Urothelium cell line (cell line): ENCODE results near the gene DNAJC17.

Experiments
- DNase-seq: peaks from one replicate; pipeline ENCODE4 v3.0.0; 2011; ENCODE audit warnings: low spot score, mixed read lengths
- FAIRE-seq: peaks from 2 replicates; lab custom pipeline; 2011; peaks lifted over from hg19 to GRCh38; lab: Jason Lieb, UNC

Gene DNAJC17

DNA sequence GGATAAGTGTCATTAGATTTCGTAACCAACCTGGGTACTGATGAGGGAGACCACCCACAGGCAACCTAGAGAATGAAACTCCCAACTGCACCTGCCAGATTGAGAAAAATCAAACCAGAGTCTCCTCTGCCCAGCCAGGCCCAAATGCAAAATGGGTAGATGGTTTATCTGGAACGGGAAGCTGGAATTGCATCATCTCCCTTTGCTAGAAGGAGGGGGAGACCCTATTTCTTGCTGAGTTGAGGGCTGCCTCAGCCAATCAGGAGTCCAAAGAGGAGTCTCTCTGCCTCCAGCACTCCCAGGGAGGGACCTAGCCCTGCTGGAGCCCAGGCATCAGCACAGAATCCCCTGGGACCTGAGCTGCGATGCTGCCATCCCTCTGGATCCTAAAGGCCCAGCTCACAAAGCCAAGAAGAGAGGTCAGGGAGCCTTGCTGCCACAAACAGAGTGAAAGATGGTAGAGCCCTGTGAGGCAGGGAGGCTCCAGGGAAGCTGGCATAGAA is 60.3 kb downstream of the DNAJC17 start:
- FAIRE-seq = no peak
- DNase-seq = no peak

DNA sequence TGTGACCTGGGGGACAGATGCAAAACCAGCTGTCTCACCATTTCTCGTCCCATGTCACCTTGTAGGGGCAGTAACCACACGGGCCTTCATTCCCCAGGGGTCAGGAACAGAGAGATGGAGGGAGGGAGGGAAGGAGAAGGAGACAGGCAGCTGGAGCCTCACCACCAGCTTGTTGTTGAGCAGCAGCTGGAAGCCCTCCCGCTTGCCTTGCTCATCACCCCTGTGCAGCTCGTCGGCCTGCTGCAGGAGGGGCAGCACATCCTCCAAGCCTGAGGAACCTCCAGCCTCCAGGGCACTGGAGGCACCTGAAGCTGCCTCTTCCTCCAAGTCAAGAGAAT is 62.5 kb downstream of the DNAJC17 start:
- no peak for DNase-seq
- no peak for FAIRE-seq

DNA sequence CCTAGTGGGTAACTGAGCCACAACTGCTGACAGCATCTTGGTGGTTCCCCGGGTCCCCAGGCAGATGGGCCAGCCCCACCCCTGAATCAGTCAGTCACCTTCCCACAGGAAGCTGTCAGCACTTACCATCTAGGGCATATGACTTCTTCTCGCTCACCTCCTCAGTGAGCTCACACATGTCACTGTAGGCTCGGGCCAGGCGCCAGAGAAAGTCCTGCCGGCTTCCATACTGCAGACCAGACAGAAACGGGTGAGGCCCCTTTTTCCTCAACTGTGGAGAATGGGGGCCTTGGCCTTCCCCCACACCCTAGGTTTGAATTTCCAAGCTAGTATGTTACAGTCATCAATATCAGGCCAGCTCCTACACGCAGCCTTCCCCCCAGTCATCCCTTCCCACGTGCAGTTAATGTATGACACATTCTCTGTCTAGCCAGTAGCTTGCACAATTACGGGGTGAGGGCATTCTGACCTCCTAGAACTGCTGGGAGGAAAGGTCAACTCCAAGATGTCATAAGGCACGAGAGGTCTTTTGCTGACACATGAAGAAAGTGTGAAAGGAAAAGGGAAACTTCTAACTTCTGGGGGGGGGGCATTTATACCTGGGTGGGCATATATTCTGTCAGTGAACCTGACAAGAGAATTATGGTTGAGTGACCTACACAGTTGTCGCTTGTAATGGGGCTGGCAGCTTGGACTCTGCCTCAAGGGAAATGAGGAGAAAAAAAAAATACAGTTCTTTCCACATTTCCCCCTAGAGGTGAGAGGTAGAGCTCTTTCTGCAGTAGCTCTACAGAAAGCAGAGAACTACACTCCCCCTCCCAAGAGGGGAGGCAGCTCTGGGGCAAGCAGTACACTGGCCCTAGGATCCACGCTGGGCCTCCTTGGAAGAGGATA is 63.1 kb downstream of the DNAJC17 start:
- FAIRE-seq = no peak
- DNase-seq = no peak

DNA sequence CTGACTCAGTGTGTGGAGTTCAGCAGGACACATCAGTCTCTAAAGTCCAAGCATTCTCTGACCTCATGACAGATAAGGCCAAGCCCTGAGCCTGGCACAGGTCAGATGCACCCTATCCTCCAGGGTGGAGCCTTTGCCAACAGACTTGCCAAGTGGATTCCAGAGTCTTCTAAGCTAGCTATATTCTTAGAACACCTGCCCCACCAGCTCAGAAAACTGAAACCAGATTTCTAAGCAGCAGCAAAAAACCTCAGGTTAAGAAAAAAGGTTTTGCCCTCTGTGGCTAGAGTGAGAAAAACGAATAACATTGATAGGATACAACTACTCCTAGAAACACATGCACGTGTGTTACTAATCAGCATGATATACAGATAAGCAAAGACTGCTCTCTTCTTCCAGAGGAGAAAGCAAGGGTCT is 63.8 kb downstream of the DNAJC17 start:
- DNase-seq = no peak
- no peak for FAIRE-seq

DNA sequence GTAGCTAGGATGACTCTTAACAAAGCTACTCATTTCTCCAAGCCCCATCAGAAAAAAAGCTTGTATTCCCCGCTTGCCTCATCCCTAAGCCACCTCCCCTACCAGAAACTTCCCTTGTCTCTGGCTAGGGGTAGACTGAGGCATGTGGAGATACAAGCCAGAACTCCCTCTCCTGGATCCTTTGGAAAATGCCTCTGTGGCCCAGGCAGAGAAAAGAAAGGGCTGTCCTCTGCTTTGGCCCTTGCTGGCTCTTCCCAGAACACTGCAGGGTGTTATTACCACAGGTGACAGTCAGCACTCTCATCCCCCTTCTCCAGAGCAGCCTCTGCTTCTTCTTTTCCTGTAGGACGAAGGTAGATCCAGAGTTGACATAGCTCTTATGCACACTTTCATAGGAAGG is 67.4 kb downstream of the DNAJC17 start:
- DNase-seq (no peak), FAIRE-seq (no peak)

DNA sequence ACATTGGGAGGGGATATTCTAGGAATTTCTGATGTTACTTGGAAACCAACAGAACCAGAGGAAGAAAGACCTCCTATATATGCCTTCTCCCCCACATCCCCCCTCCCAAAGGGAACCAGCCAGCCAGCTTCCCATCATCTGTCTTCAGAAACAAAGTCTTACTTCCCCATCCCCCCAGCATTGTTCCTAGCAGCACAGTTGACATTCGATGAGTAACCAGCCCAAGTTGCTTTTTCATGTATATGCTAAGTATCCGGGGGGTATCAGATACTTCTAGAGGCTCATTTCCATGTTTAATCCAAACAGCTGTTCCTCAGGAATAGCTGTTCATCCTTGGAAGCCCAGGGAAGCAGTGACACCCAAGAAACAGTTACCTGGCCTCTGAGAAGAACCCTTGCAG is 68.2 kb downstream of the DNAJC17 start:
- FAIRE-seq (no peak), DNase-seq (no peak)

DNA sequence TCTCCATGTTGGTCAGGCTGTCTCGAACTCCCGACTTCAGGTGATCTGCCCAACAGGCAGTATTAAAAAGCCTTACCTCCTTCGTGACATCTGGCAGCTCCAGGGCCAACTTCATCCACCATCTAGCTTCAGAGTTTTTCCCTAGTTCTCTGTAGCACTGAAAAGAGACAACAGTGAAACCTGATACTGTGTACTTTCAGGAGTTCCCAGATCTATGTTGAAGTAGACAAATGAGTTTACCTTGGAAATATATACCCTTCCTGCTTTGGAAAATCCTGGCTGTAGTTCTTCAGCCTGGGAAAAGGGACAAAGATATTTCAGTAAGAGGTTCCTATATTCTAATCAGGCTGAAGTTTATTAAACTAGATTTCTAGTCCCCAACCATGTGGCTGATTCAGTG is 70.2 kb downstream of the DNAJC17 start:
- no peak for DNase-seq
- FAIRE-seq = no peak

DNA sequence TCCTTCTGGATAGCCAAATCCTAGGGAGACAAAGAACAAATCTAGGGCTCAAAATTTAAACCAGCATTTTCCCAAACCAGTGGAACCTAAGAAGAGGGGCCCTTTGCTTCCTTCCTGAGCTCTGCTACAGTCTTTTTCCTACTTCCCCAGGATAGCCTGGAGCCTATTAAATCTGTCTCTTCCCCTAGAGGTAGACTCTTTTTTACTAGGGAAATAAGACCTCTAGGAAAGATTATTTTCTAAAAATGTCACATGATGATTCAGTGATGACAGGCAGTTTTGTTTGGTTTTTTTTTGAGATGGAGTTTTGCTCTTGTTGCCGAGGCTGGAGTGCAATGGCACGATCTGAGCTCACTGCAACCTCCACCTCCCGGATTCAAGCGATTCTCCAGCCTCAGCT is 70.7 kb downstream of the DNAJC17 start:
- no peak for DNase-seq
- FAIRE-seq = no peak

DNA sequence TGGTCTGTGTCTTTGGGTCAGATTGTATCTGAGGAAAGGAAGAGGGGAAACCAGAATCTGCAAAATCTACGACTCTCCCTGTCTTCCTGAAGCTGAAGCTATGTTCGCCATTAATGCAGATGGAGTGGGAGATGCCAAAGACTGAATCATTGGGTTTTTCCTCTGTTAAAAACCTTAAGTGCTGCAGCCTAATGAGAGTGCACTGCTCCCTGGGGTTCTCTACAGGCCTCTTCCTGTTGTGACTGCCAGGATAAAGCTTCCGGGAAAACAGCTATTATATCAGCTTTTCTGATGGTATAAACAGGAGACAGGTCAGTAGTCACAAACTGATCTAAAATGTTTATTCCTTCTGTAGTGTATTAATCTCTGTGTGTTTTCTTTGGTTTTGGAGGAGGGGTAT is 76.2 kb downstream of the DNAJC17 start:
- FAIRE-seq (no peak), DNase-seq (no peak)

DNA sequence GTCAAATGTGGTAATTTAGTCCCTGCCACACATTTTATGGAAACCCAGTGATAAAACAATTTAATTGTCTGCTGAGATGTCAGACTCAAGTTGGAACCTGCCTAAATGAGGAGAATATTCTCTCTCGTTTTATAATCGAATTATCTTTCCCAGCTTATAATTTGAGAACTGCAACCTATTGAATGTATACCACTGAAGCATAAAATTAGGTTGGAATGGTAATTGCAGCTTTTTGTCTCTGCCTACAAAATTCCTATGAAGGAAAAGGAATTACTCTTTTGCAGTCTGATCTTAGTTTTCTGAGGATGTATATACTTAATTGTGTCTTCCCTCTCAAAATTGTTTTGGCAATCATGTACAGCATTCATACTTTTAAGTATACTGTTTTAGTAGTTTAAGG is 83.4 kb downstream of the DNAJC17 start:
- FAIRE-seq (no peak), DNase-seq (no peak)

DNA sequence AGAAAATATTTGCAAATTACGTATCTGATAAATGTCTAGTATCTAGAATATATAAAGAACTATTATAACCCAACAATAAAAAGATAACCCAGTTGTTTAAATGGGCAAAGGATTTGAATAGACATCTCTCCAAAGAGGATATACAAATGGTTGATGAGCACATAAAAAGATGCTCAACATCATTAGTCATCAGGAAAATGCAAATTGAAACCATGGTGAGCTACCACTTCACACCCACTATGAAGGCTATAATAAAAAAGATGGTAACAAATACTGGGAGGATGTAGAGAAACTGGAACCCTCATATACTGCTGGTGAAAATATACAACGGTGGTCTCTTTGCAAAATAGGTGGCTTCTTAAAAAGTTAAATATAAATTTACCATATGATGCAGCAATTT is 84.3 kb downstream of the DNAJC17 start:
- DNase-seq (no peak), FAIRE-seq (no peak)

DNA sequence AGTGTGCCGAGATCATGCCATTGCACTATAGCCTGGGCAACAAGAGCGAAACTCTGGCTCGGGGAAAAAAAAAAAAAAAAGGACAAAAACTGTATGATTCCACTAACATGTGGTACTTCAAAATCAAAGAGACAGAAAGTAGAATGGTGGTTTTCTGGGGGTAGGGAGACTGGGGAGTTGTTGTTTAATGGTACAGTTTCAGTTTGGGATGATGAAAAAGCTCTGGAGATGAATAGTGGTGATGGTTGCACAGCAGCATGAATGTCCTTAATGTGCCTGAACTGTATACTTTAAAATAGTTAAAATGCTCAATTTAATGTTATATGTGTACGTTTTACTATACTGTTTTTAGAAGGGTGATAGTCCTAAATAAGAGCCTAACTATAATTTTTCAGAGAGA is 84.9 kb downstream of the DNAJC17 start:
- no peak for FAIRE-seq

DNA sequence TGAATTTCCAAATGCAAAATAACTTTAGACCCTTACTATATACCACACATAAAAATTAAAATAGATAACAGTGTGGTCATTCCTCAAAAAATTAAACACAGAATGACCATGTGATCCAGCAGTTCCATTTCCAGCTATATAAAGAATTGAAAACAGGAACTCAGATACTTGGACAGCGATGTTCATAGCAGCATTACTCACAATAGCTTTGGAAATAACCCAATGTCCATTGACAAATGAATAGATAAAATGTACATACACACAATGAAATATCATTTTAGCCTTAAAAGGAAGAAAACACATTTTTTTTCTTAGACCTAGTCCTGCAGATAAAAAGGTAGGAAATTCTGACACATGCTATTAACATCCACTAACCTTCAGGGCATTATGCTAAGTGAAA is 85.6 kb downstream of the DNAJC17 start:
- FAIRE-seq (no peak), DNase-seq (no peak)

More for the DNA sequence above, 84.9 kb downstream of the DNAJC17 start:
- DNase-seq = no peak

DNA sequence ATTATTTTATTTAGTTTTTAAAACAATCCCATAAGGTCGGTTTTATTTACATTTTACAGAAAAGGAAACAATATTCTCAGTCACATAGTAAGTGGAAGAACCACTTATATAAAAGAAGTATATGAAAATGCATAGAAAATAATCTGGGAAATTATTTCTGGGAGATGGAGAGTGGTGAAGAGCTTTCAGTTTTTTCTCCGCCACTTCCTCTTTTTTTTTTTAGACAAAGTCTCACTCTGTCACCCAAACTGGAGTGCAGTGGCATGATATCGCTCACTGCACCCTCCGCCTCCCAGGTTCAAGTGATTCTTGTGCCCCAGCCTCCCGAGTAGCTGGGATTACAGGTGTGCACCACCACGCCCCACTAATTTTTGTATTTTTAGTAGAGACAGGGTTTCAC is 91.1 kb downstream of the DNAJC17 start:
- DNase-seq (no peak), FAIRE-seq (no peak)
